ENCODE results near the gene CYB561D1. TPM values are rescaled to one million over a fixed set of nuclear protein-coding genes. Genes with fewer than 3 reads are reported as not detected.

Gene CYB561D1
- total and polyA plus RNA-seq, 2 donors (not counting 3 experiments of a cell fraction or from before 2014, with no cell fraction given): 7.2 to 7.3 TPM

DNA sequence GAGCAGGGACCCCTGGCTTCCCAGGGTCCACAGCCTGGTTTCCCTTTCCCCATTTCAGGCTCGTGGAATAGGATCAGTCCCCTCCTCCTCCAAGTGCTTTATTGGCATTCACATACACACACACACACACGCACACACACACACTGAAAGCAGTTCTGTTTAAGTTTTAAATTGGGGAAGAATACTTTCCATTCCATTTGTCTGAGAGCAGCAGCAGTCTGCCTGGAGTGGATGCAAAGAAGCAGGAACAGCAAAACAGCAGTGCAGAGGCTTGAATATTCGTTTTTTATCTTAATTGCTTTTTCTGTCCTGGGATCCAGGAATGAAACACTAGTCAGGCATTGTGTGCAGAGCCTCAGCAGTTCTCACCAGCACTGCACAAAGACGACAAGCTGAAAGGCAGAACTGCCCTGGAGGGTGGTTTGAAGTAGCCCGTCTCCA is 7.1 kb downstream of the CYB561D1 start:
- intact Hi-C loops (cut with micrococcal nuclease): no loop called here
- ChIA-PET CTCF (interaction anchor here (1.0 to 23.0 kb wide), 6 partner anchors 8 to 30 kb away, joined by 3 to 955 read pairs (median 10); partner anchors contain the start of genes AMIGO1 and GPR61), POLR2A (no interaction called here)
- H3K27ac ChIP-seq (ENCODE audit: insufficient read depth, low read depth, low read length): no peak overlapping the region
- peaks cover 2 to 4% of the 10 kb centered on the region in 2 experiments for H3K36me3 ChIP-seq (ENCODE audit: control insufficient read depth in 2 of 2, extremely low read depth in 1 of 2, insufficient read depth in 2 of 2, low read length in 2 of 2)
- no peak overlapping the region for H2AFZ ChIP-seq (ENCODE audit: low read depth, low read length)
- DNase-seq (ENCODE audit: low read depth, low spot score): no peak
- FAIRE-seq: no peak
- no peaks in the 10 kb centered on the region for H4K20me1 ChIP-seq (replicated peaks; ENCODE audit: control insufficient read depth, extremely low read depth, insufficient read depth, low read length)
- no TSS peak for BruUV-seq (replicated peaks)
- H3K9me3 ChIP-seq (replicated peaks; ENCODE audit: control insufficient read depth, insufficient read depth, low read length): no peaks in the 10 kb centered on the region
- H3K9ac ChIP-seq (replicated peaks; ENCODE audit: extremely low read depth, insufficient read depth, low read length): no peak overlapping the region
- H3K4me2 ChIP-seq (ENCODE audit: insufficient read depth, low read length): no peak overlapping the region
- H3K27me3 ChIP-seq (ENCODE audit: control insufficient read depth in 2 of 2, insufficient read depth in 2 of 2, low read length in 2 of 2): no peaks in the 10 kb centered on the region
- peaks cover 2% of the 10 kb centered on the region for H3K79me2 ChIP-seq (ENCODE audit: control insufficient read depth, insufficient read depth, low read length)
- peaks cover 7% of the 10 kb centered on the region for H3K4me1 ChIP-seq (ENCODE audit: control insufficient read depth, extremely low read depth, insufficient read depth, low read length)
- dilution Hi-C loops (cut with MboI; ENCODE audit: extremely low pct_ligation_motif_present, low sequenced_read_pairs): no loop called here
- H3K4me3 ChIP-seq (replicated peaks in 1 of 3; ENCODE audit: insufficient read depth in 1 of 3, low read depth in 1 of 3, low read length in 3 of 3): no peak overlapping the region
- H3K9me1 ChIP-seq (replicated peaks; ENCODE audit: control insufficient read depth, extremely low read depth, insufficient read depth, low read length): no peaks in the 10 kb centered on the region
- TF ChIP-seq FOS (IDR thresholded peaks at IDR 0.05; ENCODE audit: borderline replicate concordance, insufficient read depth, low read length) (no peak), MYC (IDR thresholded peaks at IDR 0.05; ENCODE audit: low read depth, low read length) (no peak), POLR2AphosphoS5 (IDR thresholded peaks at IDR 0.05; ENCODE audit: insufficient read depth, low read depth, low read length) (no peak), JUN (IDR thresholded peaks at IDR 0.05; ENCODE audit: borderline replicate concordance, insufficient read depth, insufficient read length, low read depth) (no peak), EZH2 (IDR thresholded peaks at IDR 0.05; ENCODE audit: borderline replicate concordance, low read depth, low read length, severe bottlenecking) (no peak)
- TF ChIP-seq, protein P1, sequence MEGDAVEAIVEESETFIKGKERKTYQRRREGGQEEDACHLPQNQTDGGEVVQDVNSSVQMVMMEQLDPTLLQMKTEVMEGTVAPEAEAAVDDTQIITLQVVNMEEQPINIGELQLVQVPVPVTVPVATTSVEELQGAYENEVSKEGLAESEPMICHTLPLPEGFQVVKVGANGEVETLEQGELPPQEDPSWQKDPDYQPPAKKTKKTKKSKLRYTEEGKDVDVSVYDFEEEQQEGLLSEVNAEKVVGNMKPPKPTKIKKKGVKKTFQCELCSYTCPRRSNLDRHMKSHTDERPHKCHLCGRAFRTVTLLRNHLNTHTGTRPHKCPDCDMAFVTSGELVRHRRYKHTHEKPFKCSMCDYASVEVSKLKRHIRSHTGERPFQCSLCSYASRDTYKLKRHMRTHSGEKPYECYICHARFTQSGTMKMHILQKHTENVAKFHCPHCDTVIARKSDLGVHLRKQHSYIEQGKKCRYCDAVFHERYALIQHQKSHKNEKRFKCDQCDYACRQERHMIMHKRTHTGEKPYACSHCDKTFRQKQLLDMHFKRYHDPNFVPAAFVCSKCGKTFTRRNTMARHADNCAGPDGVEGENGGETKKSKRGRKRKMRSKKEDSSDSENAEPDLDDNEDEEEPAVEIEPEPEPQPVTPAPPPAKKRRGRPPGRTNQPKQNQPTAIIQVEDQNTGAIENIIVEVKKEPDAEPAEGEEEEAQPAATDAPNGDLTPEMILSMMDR (IDR thresholded peaks at IDR 0.05; ENCODE audit: extremely low read depth in 1 of 2, insufficient read depth in 1 of 2, low read depth in 1 of 2, low read length in 2 of 2): no peak
- TF ChIP-seq, protein P2, sequence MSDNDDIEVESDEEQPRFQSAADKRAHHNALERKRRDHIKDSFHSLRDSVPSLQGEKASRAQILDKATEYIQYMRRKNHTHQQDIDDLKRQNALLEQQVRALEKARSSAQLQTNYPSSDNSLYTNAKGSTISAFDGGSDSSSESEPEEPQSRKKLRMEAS (IDR thresholded peaks at IDR 0.05; ENCODE audit: insufficient read depth, insufficient read length): no peak

Data from endothelial cell of umbilical vein (primary cell).